H1 (cell line): ENCODE measurements around the gene PCBD1.

Experiments used
- CREB1 ChIP-seq: IDR thresholded peaks from 2 replicates; pipeline ENCODE4 v1.6.1; 2012; ENCODE audit warnings: inconsistent platforms
- EZH2 ChIP-seq: fragments of 200-600 bp; sonication (generic); IDR thresholded peaks from 2 replicates; pipeline ENCODE4 v1.7.1; 2012; ENCODE audit warnings: low read depth, mild to moderate bottlenecking, moderate library complexity, low read length, inconsistent platforms; ENCODE audit not compliant: severe bottlenecking
- NRF1 ChIP-seq: IDR thresholded peaks from 2 replicates; pipeline ENCODE4 v1.6.1; 2011; ENCODE audit warnings: mild to moderate bottlenecking, low read depth, low read length, improper control_type of control experiment
- POLR2A ChIP-seq, 2 experiments: IDR thresholded peaks; 1 replicate in 1 of 2; 2 replicates in 1 of 2; pipeline ENCODE4 v1.6.1; 2011; ENCODE audit warnings: low read depth in 2 of 2, low read length in 2 of 2, mild to moderate bottlenecking in 2 of 2; ENCODE audit errors: control extremely low read depth in 1 of 2
- RXRA ChIP-seq: IDR thresholded peaks from 2 replicates; pipeline ENCODE4 v1.6.1; 2011; ENCODE audit warnings: low read depth, mild to moderate bottlenecking, low read length, moderate library complexity; ENCODE audit not compliant: insufficient read depth
- SIN3A ChIP-seq, 2 experiments: IDR thresholded peaks in 1 of 2; conservative IDR thresholded peaks in 1 of 2; 2 replicates each; pipeline ENCODE4 v1.6.1; 2011 to 2012; ENCODE audit warnings: low read length in 2 of 2, improper control_type of control experiment in 1 of 2, low read depth in 1 of 2, mild to moderate bottlenecking in 1 of 2
- ZNF274 ChIP-seq: IDR thresholded peaks from 2 replicates; pipeline ENCODE4 v1.7.0; 2012; ENCODE audit warnings: low read length, borderline replicate concordance; ENCODE audit errors: extremely low read depth

- TF ChIP-seq NRF1 (no peak), CREB1 (no peak), ZNF274 (no peak), RXRA (no peak), SIN3A (conservative IDR thresholded peaks at IDR 0.05 in 1 of 2, IDR thresholded peaks at IDR 0.05 in 1 of 2; ENCODE audit: low read depth in 1 of 2, low read length in 2 of 2) (no peak), POLR2A (IDR thresholded peaks at IDR 0.05; ENCODE audit: control extremely low read depth in 1 of 2, low read depth in 2 of 2, low read length in 2 of 2) (no peak), EZH2 (no peak)
Observed at GRCh38 chr10:70931168-70931815, 42.9 kb upstream of the PCBD1 start.
